A673 (cell line): ENCODE data around the gene KISS1R.

Experiments used
- EZH2 ChIP-seq: fragments of 200-600 bp; sonication (generic); IDR thresholded peaks from 2 replicates; pipeline ENCODE4 v1.6.1; 2017; ENCODE audit warnings: borderline replicate concordance, low read depth, mild to moderate bottlenecking, mixed read lengths, antibody characterized with exemption, low read length; ENCODE audit not compliant: poor library complexity, severe bottlenecking
- TF ChIP-seq, protein P1 (sequence below): fragments of 300-800, 200-600 bp; sonication (generic); conservative IDR thresholded peaks from 2 replicates; pipeline ENCODE4 v1.5.1; 2017; ENCODE audit warnings: low read depth, mild to moderate bottlenecking, antibody characterized with exemption, low read length, moderate library complexity, mixed read lengths

- TF ChIP-seq, protein P1, sequence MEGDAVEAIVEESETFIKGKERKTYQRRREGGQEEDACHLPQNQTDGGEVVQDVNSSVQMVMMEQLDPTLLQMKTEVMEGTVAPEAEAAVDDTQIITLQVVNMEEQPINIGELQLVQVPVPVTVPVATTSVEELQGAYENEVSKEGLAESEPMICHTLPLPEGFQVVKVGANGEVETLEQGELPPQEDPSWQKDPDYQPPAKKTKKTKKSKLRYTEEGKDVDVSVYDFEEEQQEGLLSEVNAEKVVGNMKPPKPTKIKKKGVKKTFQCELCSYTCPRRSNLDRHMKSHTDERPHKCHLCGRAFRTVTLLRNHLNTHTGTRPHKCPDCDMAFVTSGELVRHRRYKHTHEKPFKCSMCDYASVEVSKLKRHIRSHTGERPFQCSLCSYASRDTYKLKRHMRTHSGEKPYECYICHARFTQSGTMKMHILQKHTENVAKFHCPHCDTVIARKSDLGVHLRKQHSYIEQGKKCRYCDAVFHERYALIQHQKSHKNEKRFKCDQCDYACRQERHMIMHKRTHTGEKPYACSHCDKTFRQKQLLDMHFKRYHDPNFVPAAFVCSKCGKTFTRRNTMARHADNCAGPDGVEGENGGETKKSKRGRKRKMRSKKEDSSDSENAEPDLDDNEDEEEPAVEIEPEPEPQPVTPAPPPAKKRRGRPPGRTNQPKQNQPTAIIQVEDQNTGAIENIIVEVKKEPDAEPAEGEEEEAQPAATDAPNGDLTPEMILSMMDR, result no peak
- no peak for TF ChIP-seq EZH2
These were observed 24.4 kb downstream of the KISS1R start for GRCh38 chr19:941292-942132.
